B cell (primary cell): Measurements from ENCODE around the gene SHLD1. TPM values are rescaled to one million over a fixed set of nuclear protein-coding genes. Genes with fewer than 3 reads are reported as not detected.
A peak's percentile ranks its signal among the peaks of the same experiment; 100 is the strongest.

ENCODE experiments used
- ATAC-seq: fragments of 200-7000 bp; cut with Tn5 transposase; one replicate; pipeline ENCODE4 v1.10.0; 2021; ENCODE audit warnings: low read depth, mild to moderate bottlenecking, moderate number of reproducible peaks, moderate library complexity
- CTCF ChIA-PET: fragments of 350-600 bp; sonication (Branson Sonifier 250); formaldehyde crosslinking; loops from one replicate; lab custom pipeline; 2021; ENCODE audit warnings: antibody characterized with exemption, inconsistent platforms; lab: Charles Lee
- POLR2A ChIA-PET: fragments of 350-600 bp; sonication (Branson Sonifier 250); formaldehyde crosslinking; loops from one replicate; lab custom pipeline; 2021; ENCODE audit warnings: antibody characterized with exemption; lab: Charles Lee
- DNase-seq: peaks from one replicate; pipeline ENCODE4 v3.0.0; 2013
- H2AFZ ChIP-seq: 2 replicates; pipeline ENCODE4 v1.6.1; 2012; ENCODE audit warnings: mild to moderate bottlenecking, low read depth, low read length; ENCODE audit not compliant: insufficient read depth, poor library complexity, severe bottlenecking
- H3K27ac ChIP-seq, 2 donors: 1 replicate in 1 of 2; 2 replicates in 1 of 2; pipeline ENCODE4 v1.5.1; 2012 to 2013; ENCODE audit warnings: low read length in 2 of 2, mild to moderate bottlenecking in 2 of 2, moderate library complexity in 1 of 2
- H3K27me3 ChIP-seq, 4 experiments: fragments of 200-600 bp in 1 of 4; sonication (generic) in 1 of 4; replicated peaks in 1 of 4; 1 replicate in 2 of 4; 2 replicates in 2 of 4; pipeline versions ENCODE4 v1.6.1 to v1.7.0; 2013 to 2016; ENCODE audit warnings: low read length in 3 of 4, mild to moderate bottlenecking in 2 of 4, mixed read lengths in 1 of 4, moderate library complexity in 1 of 4; ENCODE audit not compliant: insufficient read depth in 4 of 4, control insufficient read depth in 3 of 4; ENCODE audit errors: control extremely low read depth in 1 of 4
- H3K36me3 ChIP-seq, 2 experiments: replicated peaks in 1 of 2; 1 replicate in 1 of 2; 2 replicates in 1 of 2; pipeline versions ENCODE4 v1.6.1 to v1.7.1; 2013; ENCODE audit warnings: low read length in 1 of 2; ENCODE audit not compliant: insufficient read depth in 2 of 2, control insufficient read depth in 1 of 2; ENCODE audit errors: control extremely low read depth in 1 of 2, extremely low read depth in 1 of 2
- H3K4me1 ChIP-seq, 2 donors: fragments of 200-600 bp in 1 of 2; sonication (generic) in 1 of 2; 1 replicate in 1 of 2; 2 replicates in 1 of 2; pipeline versions ENCODE4 v1.5.1 to v1.6.1; 2013 to 2017; ENCODE audit warnings: low read length in 2 of 2; ENCODE audit not compliant: control insufficient read depth in 2 of 2, insufficient read depth in 2 of 2
- H3K4me2 ChIP-seq: replicated peaks from 2 replicates; pipeline ENCODE3; 2012; ENCODE audit warnings: mild to moderate bottlenecking, low read depth, low read length; ENCODE audit not compliant: poor library complexity, severe bottlenecking
- H3K4me3 ChIP-seq, 5 experiments: fragments of 200-600 bp in 1 of 5; sonication (generic) in 1 of 5; 1 replicate in 3 of 5; 2 replicates in 2 of 5; pipeline versions ENCODE4 v1.5.1 to v1.7.0; 2011 to 2016; ENCODE audit warnings: low read length in 4 of 5, mild to moderate bottlenecking in 4 of 5, low read depth in 2 of 5, control low read depth in 1 of 5, moderate library complexity in 1 of 5; ENCODE audit not compliant: insufficient read depth in 1 of 5; ENCODE audit errors: control extremely low read depth in 1 of 5, extremely low read depth in 1 of 5
- H3K79me2 ChIP-seq: fragments of 200-600 bp; sonication (generic); one replicate; pipeline ENCODE4 v1.6.0; 2016; ENCODE audit warnings: low read length; ENCODE audit not compliant: control insufficient read depth, insufficient read depth
- H3K9ac ChIP-seq: fragments of 200-600 bp; sonication (generic); 2 replicates; pipeline ENCODE4 v1.6.1; 2017; ENCODE audit warnings: mild to moderate bottlenecking, low read length, moderate library complexity
- H3K9me3 ChIP-seq, 3 donors: one replicate each; pipeline versions ENCODE4 v1.6.1 to v1.7.1; 2013; ENCODE audit warnings: low read length in 2 of 3; ENCODE audit not compliant: control insufficient read depth in 2 of 3, insufficient read depth in 1 of 3; ENCODE audit errors: control extremely low read depth in 1 of 3
- H4K20me1 ChIP-seq: 2 replicates; pipeline ENCODE4 v1.6.0; 2012; ENCODE audit warnings: mild to moderate bottlenecking, low read length; ENCODE audit not compliant: insufficient read depth, control insufficient read depth, poor library complexity, severe bottlenecking
- H3K27ac Mint-ChIP-seq: one replicate; pipeline ENCODE4 v1.8.0; 2021; ENCODE audit warnings: mixed read lengths
- H3K27me3 Mint-ChIP-seq: one replicate; pipeline ENCODE4 v1.8.0; 2021; ENCODE audit warnings: mixed read lengths
- H3K4me1 Mint-ChIP-seq: one replicate; pipeline ENCODE4 v1.8.0; 2021; ENCODE audit warnings: mixed read lengths
- H3K4me3 Mint-ChIP-seq: one replicate; pipeline ENCODE4 v1.8.0; 2021; ENCODE audit warnings: mixed read lengths
- H3K9me3 Mint-ChIP-seq: one replicate; pipeline ENCODE4 v1.8.0; 2022; ENCODE audit warnings: mixed read lengths; ENCODE audit not compliant: insufficient read depth
- CTCF ChIP-seq: fragments of 200-600 bp; IDR thresholded peaks from one replicate; pipeline ENCODE4 v1.8.0; 2022; ENCODE audit warnings: antibody characterized with exemption, mild to moderate bottlenecking
- EZH2 ChIP-seq: IDR thresholded peaks from 2 replicates; pipeline ENCODE4 v1.6.1; 2012; ENCODE audit warnings: borderline replicate concordance, low read depth, mild to moderate bottlenecking, moderate library complexity, low read length; ENCODE audit not compliant: insufficient read depth, poor library complexity, severe bottlenecking
- WGBS: methylation state at CpG from one replicate; pipeline ENCODE4 v1.1.5; 2013; ENCODE audit warnings: missing lambda C conversion rate; ENCODE audit not compliant: insufficient coverage; 5-methylcytosine and 5-hydroxymethylcytosine counted together
- intact Hi-C: fragments of 100-400 bp; cut with micrococcal nuclease; formaldehyde crosslinking; loops from one replicate; pipeline ENCODE4 v1.10.0; 2022
- polyA plus RNA-seq: library from polyadenylated mRNA; depleted of rRNA; stranded (reverse); fragments of >200 nt; gene quantifications from 2 replicates; pipeline ENCODE4 v1.2.3, GENCODE V29; 2012
- total RNA-seq, 2 donors: library from RNA; stranded (reverse); fragments of 120-200 nt in 1 of 2; gene quantifications; 1 replicate in 1 of 2; 2 replicates in 1 of 2; pipeline versions ENCODE4 v1.2.3 to v1.2.4, GENCODE V29; 2013 to 2022

The SHLD1 gene
- total and polyA plus RNA-seq, 2 donors (not counting 1 experiment from before 2014, with no cell fraction given) = 15.4 to 18.5 TPM

GRCh38 chr20:5770231-5770986 is 20.2 kb downstream of the SHLD1 start:
- DNase-seq (peak; percentile 64), ATAC-seq (peak; percentile 59)
- TF ChIP-seq EZH2 (no peak), CTCF (no peak)
- Histone ChIP-seq H3K27ac (peak overlapping the region; percentile 45 to 79), H3K79me2 (peaks cover 37% of the 10 kb centered on the region), H3K36me3 (peaks cover 4 to 26% of the 10 kb centered on the region in 2 experiments), H3K4me2 (peak overlapping the region; percentile 62), H4K20me1 (no peaks in the 10 kb centered on the region), H3K27me3 (no peaks in the 10 kb centered on the region), H3K9me3 (peaks cover 0 to 3% (median 0%) of the 10 kb centered on the region in 3 donors), H3K9ac (peak overlapping the region; percentile 27), H2AFZ (no peak overlapping the region), H3K4me1 (peaks cover 48 to 55% of the 10 kb centered on the region in 2 donors), H3K4me3 (peak overlapping the region in 1 of 5 experiments; percentile 27)
- intact Hi-C loops = loop anchor here (5.0 kb wide), 2 partner anchors 123 to 163 kb away; no protein-coding TSS in a partner anchor
- Mint-ChIP-seq H3K27ac (peak overlapping the region; percentile 89), H3K9me3 (no peaks in the 10 kb centered on the region), H3K4me3 (peak overlapping the region; percentile 65), H3K4me1 (peaks cover 70% of the 10 kb centered on the region), H3K27me3 (no peaks in the 10 kb centered on the region)
- WGBS = no CpG with 5 or more reads among the region's 3 CpGs
- ChIA-PET POLR2A (interaction anchor here (0.9 to 1.0 kb wide), 2 partner anchors 20 to 27 kb away, joined by 3 to 6 read pairs; no protein-coding TSS in a partner anchor), CTCF (interaction anchor here (0.7 to 5.3 kb wide), 3 partner anchors 18 to 124 kb away, joined by 3 to 25 read pairs (median 4); no protein-coding TSS in a partner anchor)
